Testis (tissue), 2 donors: ENCODE results near the gene SAMD9.
"Not testable (repeated sequence)": the region's sequence is repeated elsewhere in the genome, so short reads cannot be mapped to it uniquely, and the experiment has no call there.

Source experiments
- CTCF ChIP-seq, 3 experiments: fragments of 450-650 bp in 2 of 3; fragments of 200-600 bp in 1 of 3; sonication (generic) in 1 of 3; IDR thresholded peaks; one replicate each; pipeline ENCODE4 v1.5.1; 2016 to 2019; ENCODE audit warnings: antibody characterized with exemption in 3 of 3, mild to moderate bottlenecking in 2 of 3, moderate library complexity in 1 of 3
- POLR2A ChIP-seq: fragments of 450-650 bp; IDR thresholded peaks from one replicate; pipeline ENCODE4 v1.6.1; 2017; ENCODE audit warnings: antibody characterized with exemption, mild to moderate bottlenecking, moderate library complexity

GRCh38 chr7:93073357-93073756 lies 44.4 kb downstream of the SAMD9 start:
- not testable (repeated sequence) for TF ChIP-seq CTCF (IDR thresholded peaks at IDR 0.05); POLR2A
